Stimulated activated CD8-positive, alpha-beta memory T cell treated with anti-CD3 and anti-CD28 coated beads, Interleukin-12 subunit alpha, Interleukin-12 subunit beta, amount 100 ng/mL, for 4 hours (primary cell): ENCODE measurements around the gene MYH11.
"Not testable (repeated sequence)": the region's sequence is repeated elsewhere in the genome, so short reads cannot be mapped to it uniquely, and the experiment has no call there.

ENCODE experiments used
- DNase-seq: peaks from one replicate; pipeline ENCODE4 v3.0.0-alpha.2; 2020; ENCODE audit warnings: low read depth

Gene MYH11

GRCh38 chr16:15749985-15750384, 106.8 kb downstream of the MYH11 start:
- no peak for DNase-seq

DNA sequence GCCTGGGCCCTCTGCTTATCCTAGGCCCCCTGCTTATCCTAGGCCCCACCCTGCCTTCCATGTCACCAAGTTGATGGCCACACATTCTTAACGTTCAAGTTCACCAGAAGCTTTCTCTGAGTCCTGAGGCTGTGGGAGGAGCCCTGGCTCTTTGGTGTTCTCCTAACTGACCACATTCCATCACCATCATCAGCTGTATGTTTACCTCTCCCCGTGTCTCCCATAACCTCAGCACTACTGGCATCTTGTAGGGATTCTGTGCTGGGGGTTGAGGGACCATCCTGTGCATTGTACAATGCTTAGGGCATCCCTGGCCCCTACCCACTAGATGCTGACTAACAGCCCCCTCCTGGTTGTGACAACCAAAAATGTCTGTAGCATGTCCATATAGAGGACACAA, 107.5 kb downstream of the MYH11 start:
- no peak for DNase-seq

- DNase-seq = no peak
Measured at GRCh38 chr16:15748654-15749053, 108.2 kb downstream of the MYH11 start.

DNA sequence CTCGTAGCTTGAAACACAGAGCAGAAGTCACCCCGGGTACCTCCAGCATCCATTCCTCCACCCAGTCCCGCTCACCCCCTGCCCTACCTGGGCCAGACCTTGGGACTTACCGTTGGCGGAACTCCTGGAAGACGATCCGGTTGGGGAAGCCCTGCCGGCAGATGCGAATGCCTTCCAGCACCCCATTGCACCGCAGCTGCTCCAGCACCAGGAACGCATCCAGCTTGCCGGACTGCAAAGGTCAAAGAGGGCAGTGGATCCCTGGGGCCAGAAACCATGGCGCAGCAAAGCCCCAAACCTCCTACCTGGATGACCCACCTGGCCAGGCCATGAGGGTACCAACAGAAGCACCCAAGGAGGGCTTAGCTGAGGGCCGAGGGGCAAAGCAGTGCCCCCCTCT, 108.9 kb downstream of the MYH11 start:
- no peak for DNase-seq

DNA sequence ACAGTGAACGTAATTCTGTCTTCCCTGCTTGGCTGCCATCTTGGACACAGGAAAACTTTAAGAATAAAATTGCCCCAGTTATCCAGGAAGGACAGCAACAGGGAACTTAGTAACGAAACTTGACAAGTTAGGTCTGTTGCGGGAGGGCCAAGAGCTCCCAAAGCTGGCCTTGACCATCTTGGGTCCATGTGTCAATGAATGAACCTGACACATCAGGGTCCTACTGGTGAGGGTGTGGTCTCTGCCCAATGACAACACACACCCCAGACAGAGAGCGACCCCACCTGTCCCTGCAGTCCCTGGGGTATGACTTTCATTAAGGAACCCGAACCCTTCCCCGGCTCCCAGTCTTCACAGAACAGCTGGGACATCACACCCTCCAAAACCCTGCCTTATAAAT, 110.5 kb downstream of the MYH11 start:
- no peak for DNase-seq

GRCh38 chr16:15743657-15744056, 113.2 kb downstream of the MYH11 start:
- no peak for DNase-seq

DNA sequence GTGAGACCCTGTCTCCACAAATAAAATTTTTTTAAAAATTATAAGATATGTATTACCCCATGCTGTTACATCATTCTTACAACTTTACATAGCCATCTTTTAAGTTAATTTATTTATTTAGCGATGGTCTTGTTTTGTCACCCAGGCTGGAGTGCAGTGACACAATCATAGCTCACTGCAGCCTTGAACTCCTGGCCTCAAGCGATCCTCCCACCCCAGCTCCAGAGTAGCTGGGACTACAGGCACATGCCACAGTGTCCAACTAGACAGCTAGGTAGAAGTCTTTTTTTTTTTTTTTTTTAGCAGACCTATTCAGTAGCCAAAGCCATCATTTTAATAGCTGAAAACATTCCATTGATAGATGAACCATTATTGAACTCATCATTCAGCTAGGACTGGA, 114.1 kb downstream of the MYH11 start:
- no peak for DNase-seq

- no peak for DNase-seq
Measured at GRCh38 chr16:15741207-15741871, 115.5 kb downstream of the MYH11 start.

DNA sequence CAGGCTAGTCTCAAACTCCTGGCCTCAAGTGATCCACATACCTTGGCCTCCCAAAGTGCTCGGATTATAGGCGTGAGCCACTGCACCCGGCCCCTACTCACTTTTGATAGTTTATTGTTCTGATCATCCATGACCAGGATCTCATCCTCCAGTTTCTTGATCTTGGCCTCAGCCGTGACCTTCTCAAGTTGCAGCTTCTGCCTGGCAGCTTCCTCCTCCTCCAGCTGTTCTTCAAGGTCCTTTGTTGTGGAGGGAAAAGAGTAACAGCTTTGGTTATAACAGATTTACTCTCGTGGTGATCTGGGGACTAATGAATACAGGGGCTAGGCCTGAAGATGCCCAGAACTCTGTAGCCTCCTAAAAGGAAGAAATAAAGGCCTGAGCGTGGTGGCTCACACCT, 116.9 kb downstream of the MYH11 start:
- no peak for DNase-seq

DNA sequence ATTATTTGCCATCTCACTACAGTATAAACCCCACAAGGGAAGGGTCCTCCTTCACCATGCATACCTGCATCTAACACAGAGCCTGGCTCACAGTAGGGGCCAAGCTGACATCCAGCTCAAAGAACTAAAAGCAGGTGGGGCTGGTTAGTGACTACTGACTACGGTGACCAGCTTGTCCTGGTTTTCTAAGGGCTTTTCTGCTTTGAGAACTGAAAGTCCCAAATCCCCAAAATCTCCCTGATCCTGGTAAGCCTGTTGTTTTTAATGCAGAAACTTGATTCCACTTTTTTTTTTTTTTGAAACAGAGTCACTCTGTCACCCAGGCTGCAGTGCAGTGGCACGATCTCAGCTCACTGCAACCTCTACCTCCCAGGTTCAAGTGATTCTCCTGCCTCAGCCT, 117.4 kb downstream of the MYH11 start:
- no peak for DNase-seq

DNA sequence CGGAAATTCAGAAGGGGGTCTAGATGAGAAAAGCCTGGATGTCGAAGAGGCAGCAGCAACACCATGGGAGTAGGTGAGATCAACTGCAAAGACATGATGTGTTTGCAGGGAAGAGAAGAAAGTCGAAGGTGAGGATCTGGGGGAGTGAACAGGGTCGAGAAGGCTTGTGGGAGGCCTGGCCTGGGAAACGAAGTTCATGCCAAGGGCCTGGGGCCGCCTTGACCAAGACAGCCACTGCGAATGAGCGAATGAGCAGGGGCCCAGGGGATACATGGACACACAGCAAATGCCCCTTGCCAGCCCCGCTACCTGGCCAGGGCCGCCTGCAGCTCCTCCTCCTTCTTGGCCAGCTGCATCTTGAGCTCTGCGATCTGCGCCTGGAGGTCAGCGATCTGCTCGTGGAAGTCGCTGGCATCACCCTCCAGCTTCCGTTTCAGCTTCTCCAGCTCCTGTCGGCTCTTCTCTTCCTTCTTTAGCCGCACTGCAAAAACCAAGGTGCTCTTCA, 119.6 kb downstream of the MYH11 start:
- no peak for DNase-seq

DNA sequence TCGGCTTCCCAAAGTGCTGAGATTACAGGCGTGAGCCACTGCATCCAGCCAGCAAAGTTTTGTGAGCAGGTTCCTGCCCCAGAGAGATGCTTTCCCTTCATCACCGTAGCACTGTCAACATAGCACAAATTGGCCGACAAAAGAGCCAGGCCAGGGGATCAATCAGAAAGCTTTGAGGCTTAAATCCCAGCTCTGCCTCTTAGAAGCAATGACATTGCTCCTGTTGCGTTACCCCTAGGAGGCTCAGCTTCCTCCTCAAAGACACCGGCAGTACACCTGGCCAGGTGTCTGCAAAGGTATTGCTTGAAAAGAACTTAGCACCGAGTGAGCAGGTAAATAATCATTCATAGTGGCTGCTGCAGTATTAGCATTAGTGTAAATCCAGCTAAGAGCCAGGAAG, 120.3 kb downstream of the MYH11 start:
- no peak for DNase-seq

DNA sequence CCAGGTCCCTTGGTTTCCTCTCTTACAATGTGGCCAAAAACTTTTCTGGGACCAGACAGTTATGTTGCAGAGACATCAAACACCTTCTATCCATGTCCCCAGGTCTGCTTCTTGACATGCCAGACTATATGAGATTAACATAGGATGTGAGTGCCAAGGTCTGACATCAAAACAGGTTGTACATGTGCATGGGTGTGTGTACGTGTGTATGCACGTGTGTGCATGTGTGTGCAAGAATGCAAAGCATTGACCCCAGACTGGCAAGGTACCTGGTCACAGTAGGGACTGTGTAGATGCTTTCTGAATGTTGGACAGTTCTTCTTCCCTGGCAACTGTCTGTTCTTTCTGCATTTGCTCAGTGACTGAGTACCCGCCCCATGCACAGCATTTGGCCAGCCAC, 121.2 kb downstream of the MYH11 start:
- no peak for DNase-seq

- DNase-seq = no peak
Measured at GRCh38 chr16:15732416-15732815, 124.4 kb downstream of the MYH11 start.

GRCh38 chr16:15729152-15729551, 127.7 kb downstream of the MYH11 start:
- DNase-seq = no peak

- DNase-seq = not testable (repeated sequence)
Measured at GRCh38 chr16:15727697-15728096, 129.1 kb downstream of the MYH11 start.

- no peak for DNase-seq
Measured at GRCh38 chr16:15726715-15727114, 130.1 kb downstream of the MYH11 start.

GRCh38 chr16:15725641-15726240, 131.1 kb downstream of the MYH11 start:
- no peak for DNase-seq

- no peak for DNase-seq
Measured at GRCh38 chr16:15723808-15724207, 133.0 kb downstream of the MYH11 start.

DNA sequence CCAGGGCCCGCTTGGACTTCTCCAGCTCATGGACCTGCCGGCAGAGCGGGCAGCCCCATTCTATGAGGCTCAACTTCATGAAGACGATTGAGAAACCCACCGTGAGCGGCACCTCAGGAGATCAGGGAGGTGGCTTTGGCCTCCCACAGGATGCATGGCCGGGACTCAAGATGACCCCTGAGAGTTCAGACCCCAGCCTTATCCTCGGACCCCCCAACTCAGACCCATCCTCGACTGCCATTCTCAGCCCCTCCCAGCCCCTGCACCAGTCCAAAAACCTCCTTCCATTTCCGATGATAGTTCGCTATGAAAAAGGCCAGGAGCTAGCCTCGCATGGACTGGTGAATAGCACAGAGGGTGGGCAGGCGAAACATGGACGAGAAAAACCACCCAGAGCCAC, 135.8 kb downstream of the MYH11 start:
- no peak for DNase-seq

DNA sequence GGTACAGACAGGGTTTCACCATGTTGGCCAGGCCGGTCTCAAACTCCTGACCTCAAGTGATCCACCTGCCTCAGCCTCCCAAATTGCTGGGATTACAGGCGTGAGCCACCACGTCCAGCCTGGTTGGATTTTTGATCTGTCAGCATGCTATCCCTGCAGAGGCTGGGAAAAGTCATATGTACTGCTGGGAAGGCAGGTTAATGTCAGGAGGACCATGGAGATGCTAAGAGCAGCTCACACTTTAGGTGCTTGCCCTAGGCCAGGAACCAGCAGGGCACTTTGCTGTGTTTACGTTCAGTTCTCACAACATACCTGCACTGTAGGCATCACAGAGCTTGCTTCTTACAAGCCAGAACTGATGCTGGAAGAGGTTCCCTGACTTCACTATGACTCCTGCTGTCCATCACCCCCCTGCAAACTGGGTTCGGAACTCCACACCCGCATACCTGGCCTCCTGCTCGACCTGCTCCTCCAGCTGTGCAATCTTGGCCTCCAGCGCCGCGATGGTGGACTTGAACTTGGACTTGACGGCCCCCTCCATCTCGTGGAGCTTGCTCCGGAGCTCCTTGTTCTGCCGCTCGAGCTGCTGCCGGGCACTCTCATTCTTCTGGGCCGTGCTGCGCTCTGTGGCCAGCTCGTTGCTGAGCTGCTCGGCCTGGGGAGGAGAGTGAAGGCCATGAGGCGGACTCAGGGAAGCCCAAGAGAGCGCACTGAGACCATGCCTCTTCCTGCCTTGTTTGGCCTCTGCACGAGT, 140.0 kb downstream of the MYH11 start:
- DNase-seq = no peak

DNA sequence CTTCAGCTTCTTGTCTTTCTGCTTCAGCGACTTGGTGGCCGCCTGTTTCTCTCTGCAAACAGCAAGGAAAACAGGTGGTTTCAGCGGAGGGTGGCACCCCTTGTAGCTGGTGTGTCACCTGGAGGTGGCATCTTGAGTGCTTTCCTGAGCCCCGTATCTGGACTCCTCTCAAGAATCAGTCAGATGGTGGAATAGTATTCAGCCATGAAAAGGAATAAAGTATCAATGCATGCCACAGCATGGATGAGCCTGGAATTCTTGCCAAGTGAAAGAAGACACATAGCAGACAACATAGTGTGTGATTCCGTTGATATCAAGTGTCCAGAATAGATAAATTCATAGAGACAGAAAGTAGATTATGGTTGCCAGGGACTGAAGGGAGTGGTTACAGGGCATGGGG, 141.6 kb downstream of the MYH11 start:
- no peak for DNase-seq
